H54 (cell line): ENCODE results near the gene PABPC5.

Experiments used
- DNase-seq: peaks from one replicate; pipeline ENCODE4 v3.0.0; 2011; ENCODE audit warnings: low spot score, mixed read lengths; ENCODE audit not compliant: insufficient read length
- FAIRE-seq: peaks from 3 replicates; lab custom pipeline; 2011; peaks lifted over from hg19 to GRCh38; lab: Jason Lieb, UNC
- POLR2A ChIP-seq: IDR thresholded peaks from 2 replicates; pipeline ENCODE4 v1.6.1; 2011; ENCODE audit warnings: low read depth, mild to moderate bottlenecking, low read length

PABPC5 gene

DNA sequence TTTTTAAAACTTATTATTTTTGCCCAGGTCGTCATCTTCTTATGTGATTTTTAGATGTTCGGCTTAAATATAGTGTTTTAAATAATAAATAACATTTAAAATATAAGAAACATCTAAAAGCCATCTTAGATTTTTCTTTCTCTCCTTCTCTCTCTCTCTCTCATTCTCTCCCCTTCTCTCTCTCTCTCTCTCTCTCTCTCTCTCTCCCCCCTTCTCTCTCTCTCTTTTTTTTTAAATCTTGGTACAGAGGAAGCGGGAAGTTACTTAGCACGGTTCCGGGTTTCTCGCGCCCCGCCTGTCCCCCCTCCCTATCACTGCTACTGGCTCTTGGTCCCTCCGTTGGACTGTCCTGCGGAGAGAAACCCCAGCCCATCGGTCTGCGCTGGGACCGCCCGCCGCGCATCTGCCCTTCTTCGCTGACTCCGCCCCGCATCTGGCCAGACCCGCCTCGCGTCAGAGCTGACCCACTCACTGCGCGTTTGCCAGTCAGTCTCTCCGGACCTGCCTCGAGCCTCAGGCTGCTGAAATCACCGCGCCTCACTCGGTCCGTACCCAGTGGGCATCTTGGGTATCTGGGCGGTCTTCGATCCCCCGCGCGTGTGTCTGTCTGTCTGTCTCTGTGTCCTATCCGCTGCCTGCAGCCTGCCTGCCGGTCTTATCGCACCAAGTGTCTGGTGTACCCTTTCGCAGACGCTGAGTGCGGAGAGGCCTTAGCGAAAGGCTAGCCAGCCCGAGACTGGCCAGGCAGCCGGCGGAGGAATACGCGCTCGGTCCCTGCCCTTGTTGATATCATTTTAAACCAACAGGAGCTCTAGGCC lies at the start of gene PABPC5:
PABPC5 (plus strand) TSS at position 489 of the 818 bp plus-strand sequence. CDS start 739 bp downstream, outside the sequence.
- FAIRE-seq (no peak), DNase-seq (no peak)
- no peak for TF ChIP-seq POLR2A

DNA sequence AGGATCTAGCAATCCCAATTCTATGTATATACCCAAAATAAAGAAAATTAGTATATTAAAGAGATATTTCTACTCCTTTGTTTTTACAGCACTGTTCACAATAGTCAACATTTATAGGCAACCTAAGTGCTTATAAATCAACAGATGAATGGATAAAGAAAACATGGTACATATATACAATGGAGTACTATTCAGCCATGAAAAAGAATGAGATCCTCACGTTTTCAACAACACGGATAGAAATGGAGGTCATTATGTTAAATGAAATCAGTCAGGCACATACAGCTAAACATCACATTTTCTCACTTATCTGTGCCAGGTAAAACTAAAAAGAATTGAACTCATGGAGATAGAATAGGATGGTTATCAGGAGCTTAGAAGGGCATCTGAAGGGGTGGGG lies 45.6 kb upstream of the PABPC5 start:
- no peak for TF ChIP-seq POLR2A
- DNase-seq (no peak), FAIRE-seq (no peak)

- FAIRE-seq (no peak), DNase-seq (no peak)
- no peak for TF ChIP-seq POLR2A
Observed at GRCh38 chrX:91414713-91415112, 19.9 kb upstream of the PABPC5 start.

DNA sequence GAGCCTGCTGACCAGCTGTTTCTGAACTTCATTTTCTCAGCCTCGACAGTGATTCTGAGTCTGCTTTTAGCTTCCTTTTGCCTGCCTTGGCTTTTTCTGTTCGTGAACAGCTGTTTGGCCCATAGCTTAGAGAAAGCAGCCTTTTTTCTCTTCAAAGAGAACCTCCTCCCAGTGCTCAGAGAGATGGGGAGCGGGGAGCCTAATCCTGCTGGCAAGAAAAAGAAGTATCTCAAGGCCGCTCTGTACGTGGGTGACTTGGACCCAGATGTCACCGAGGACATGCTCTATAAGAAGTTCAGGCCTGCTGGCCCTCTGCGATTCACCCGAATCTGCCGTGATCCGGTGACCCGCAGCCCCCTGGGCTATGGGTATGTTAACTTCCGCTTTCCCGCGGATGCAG lies 756 bp downstream of the PABPC5 start:
- FAIRE-seq (no peak), DNase-seq (no peak)
- no peak for TF ChIP-seq POLR2A
